ENCODE results near the gene RNF213. TPM values are rescaled to one million over a fixed set of nuclear protein-coding genes. Genes with fewer than 3 reads are reported as not detected.
A peak's percentile ranks its signal among the peaks of the same experiment; 100 is the strongest.

RNF213 gene
- total and polyA plus RNA-seq, 2 of the 8 experiments (the other 6 are each of a cell fraction or from before 2014, with no cell fraction given): 33.8 to 62.8 TPM

GRCh38 chr17:80270104-80270503, 9.5 kb downstream of the RNF213 start:
- peak overlapping the region; percentile 54 to 56 for H3K4me2 ChIP-seq (ENCODE audit: insufficient read depth in 1 of 2, low read depth in 2 of 2, low read length in 2 of 2)
- FAIRE-seq: peak; percentile 71
- CTCF ChIA-PET (ENCODE audit: partially characterized antibody): interaction anchor here (0.8 to 4.8 kb wide), 7 partner anchors 8 to 169 kb away, joined by 3 to 18 read pairs (median 6); partner anchors contain the start of gene GAA
- no peak for TF ChIP-seq GTF2F1 (IDR thresholded peaks at IDR 0.05; ENCODE audit: borderline replicate concordance, low read depth, low read length)
- TF ChIP-seq POLR2A (IDR thresholded peaks at IDR 0.05; ENCODE audit: control extremely low read depth in 1 of 2, low read depth in 2 of 2, low read length in 2 of 2): no peak
- TF ChIP-seq BCL11A (IDR thresholded peaks at IDR 0.05; ENCODE audit: low read depth in 2 of 2, low read length in 2 of 2): no peak
- TF ChIP-seq RXRA (IDR thresholded peaks at IDR 0.05; ENCODE audit: insufficient read depth, low read depth, low read length): no peak

More at GRCh38 chr17:80270104-80270503, 9.5 kb downstream of the RNF213 start:
- H3K4me1 ChIP-seq (replicated peaks in 1 of 4; ENCODE audit: control insufficient read depth in 3 of 4, insufficient read depth in 4 of 4, low read length in 3 of 4): peaks cover 7 to 14% (median 8%) of the 10 kb centered on the region in 4 experiments
- no peak overlapping the region; the same call in 1 of the 2 replicates for H4K8ac ChIP-seq (ENCODE audit: extremely low read depth, insufficient read depth, low read length)
- peaks cover 2% of the 10 kb centered on the region; the same call in 1 of the 2 replicates for H3K79me1 ChIP-seq (ENCODE audit: low read depth, low read length)
- no peaks in the 10 kb centered on the region for H3K79me2 ChIP-seq (ENCODE audit: control insufficient read depth in 1 of 2, insufficient read depth in 2 of 2, low read length in 2 of 2)
- H4K91ac ChIP-seq (replicated peaks; ENCODE audit: insufficient read length, low read length): peak overlapping the region; percentile 81
- H3K23ac ChIP-seq (ENCODE audit: insufficient read length): peak overlapping the region; percentile 53
- POLR2A ChIA-PET (ENCODE audit: partially characterized antibody): interaction anchor here (0.8 to 7.5 kb wide), 12 partner anchors 7 to 124 kb away, joined by 3 to 63 read pairs (median 5); partner anchors contain the start of gene RNF213
- 0 out of 2 replicates have a peak overlapping the region, but pooled peaks have one; percentile 57 for H2AK5ac ChIP-seq (ENCODE audit: low read depth, low read length)
- peak overlapping the region; percentile 72; the same call in 1 of the 2 replicates for H3K18ac ChIP-seq (ENCODE audit: extremely low read depth, low read length)
- peak; percentile 46 to 66 for DNase-seq (ENCODE audit: low read depth in 1 of 2, low spot score in 2 of 2)
- peaks cover 9% of the 10 kb centered on the region; the same call in 1 of the 2 replicates for H3K23me2 ChIP-seq (ENCODE audit: low read depth, low read length)
- no peak overlapping the region for H2BK120ac ChIP-seq (replicated peaks; ENCODE audit: low read depth, low read length)
- H3K27ac ChIP-seq (ENCODE audit: low read depth, low read length): peak overlapping the region; percentile 39
- H2BK5ac ChIP-seq (ENCODE audit: low read depth, low read length): peak overlapping the region; percentile 86; the same call in 1 of the 2 replicates
- H2AFZ ChIP-seq (ENCODE audit: low read length): no peak overlapping the region
- H3K4ac ChIP-seq (replicated peaks; ENCODE audit: insufficient read length, low read depth, low read length): no peak overlapping the region
- peak overlapping the region in 1 of 4 experiments; percentile 33; a peak in 1 of 8 replicates for H3K4me3 ChIP-seq (ENCODE audit: extremely low read depth in 1 of 4, insufficient read depth in 2 of 4, low read depth in 3 of 4, low read length in 4 of 4)
- no peaks in the 10 kb centered on the region for H3K27me3 ChIP-seq (replicated peaks in 1 of 4; ENCODE audit: control insufficient read depth in 3 of 4, extremely low read depth in 1 of 4, insufficient read depth in 3 of 4, low read length in 3 of 4)
- H2BK15ac ChIP-seq (ENCODE audit: low read length): 0 out of 2 replicates have a peak overlapping the region, but pooled peaks have one; percentile 24
- 0 out of 2 replicates have a peak overlapping the region, but pooled peaks have one; percentile 21 for H2BK12ac ChIP-seq (ENCODE audit: low read depth, low read length)
- H3K56ac ChIP-seq (replicated peaks; ENCODE audit: insufficient read length, low read depth, low read length): no peak overlapping the region
- peak overlapping the region in 2 of 4 experiments; percentile 22 to 32; a peak in 1 of 7 replicates for H3K9ac ChIP-seq (replicated peaks in 1 of 4; ENCODE audit: extremely low read depth in 1 of 4, low read depth in 3 of 4, low read length in 3 of 4)
- no peak overlapping the region for H2BK20ac ChIP-seq (ENCODE audit: low read length)
- peak overlapping the region; percentile 1 for H4K5ac ChIP-seq (ENCODE audit: insufficient read length, low read depth, low read length)
- H3K14ac ChIP-seq (ENCODE audit: insufficient read length): no peak overlapping the region
- H4K20me1 ChIP-seq (replicated peaks in 1 of 2; ENCODE audit: control insufficient read depth in 1 of 2, insufficient read depth in 2 of 2, low read length in 2 of 2): peaks cover 0 to 8% of the 10 kb centered on the region in 2 experiments
- peaks cover 0 to 9% (median 3%) of the 10 kb centered on the region in 4 experiments; a peak in 4 of 8 replicates for H3K36me3 ChIP-seq (ENCODE audit: control insufficient read depth in 2 of 4, insufficient read depth in 4 of 4, low read length in 3 of 4)
- 52% methylated on average over 10 of the region's 10 CpGs; no CpG with 5 or more reads in 1 of the 2 experiments for WGBS, 2 experiments (ENCODE audit: extremely low coverage in 1 of 2, insufficient coverage in 1 of 2, insufficient read length in 1 of 2, insufficient replicate concordance in 2 of 2, low coverage in 1 of 2, low lambda C conversion rate in 2 of 2, missing lambda C conversion rate in 1 of 2)
- no peaks in the 10 kb centered on the region for H3K9me3 ChIP-seq (ENCODE audit: insufficient read depth in 2 of 2, low read depth in 1 of 2, low read length in 1 of 2)

Measured in H1 (cell line).